Astrocyte of the spinal cord (primary cell): ENCODE results near the gene NOA1.

Experiments used
- DNase-seq: peaks from one replicate; pipeline ENCODE4 v3.0.0; 2011; ENCODE audit warnings: low read depth, low spot score
- H3K4me3 ChIP-seq: 2 replicates; pipeline ENCODE4 v1.5.1; 2011; ENCODE audit warnings: low read depth, mild to moderate bottlenecking, low read length, moderate library complexity
- CTCF ChIP-seq: IDR thresholded peaks from 2 replicates; pipeline ENCODE4 v1.5.1; 2012; ENCODE audit warnings: low read depth, mild to moderate bottlenecking, low read length, inconsistent platforms
- in situ Hi-C: cut with HindIII; loops from 2 replicates; pipeline ENCODE4 v1.10.0; 2017; ENCODE audit warnings: low sequenced_read_pairs

Gene NOA1

DNA sequence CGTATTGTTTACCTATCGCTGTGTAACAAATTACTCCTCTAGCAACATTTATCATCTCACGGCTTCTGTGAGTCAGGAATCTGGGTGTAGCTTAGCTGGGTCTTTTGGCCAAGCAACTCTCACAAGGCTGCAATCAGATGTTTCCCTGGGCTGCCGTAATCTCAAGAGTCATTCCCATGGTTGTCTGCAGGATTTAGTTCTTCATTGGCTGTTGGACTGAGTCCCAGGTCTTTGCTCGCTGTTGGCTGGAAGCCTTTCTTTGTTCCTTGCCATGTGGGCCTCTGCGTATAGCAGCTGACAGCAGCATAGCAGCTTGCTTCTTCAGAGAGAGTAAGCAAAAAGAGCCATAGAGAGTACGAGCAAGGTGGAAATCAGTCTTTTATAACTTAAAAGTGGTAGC lies 18.1 kb upstream of the NOA1 start:
- no peak for TF ChIP-seq CTCF
- H3K4me3 ChIP-seq, result no peak overlapping the region
- peak; percentile 96 for DNase-seq
- in situ Hi-C loops, result no loop called here

GRCh38 chr4:56990109-56990905 lies 12.9 kb upstream of the NOA1 start:
- peak; percentile 52 for DNase-seq
- in situ Hi-C loops, result no loop called here
- no peak for TF ChIP-seq CTCF
- no peak overlapping the region for H3K4me3 ChIP-seq

- in situ Hi-C loops, result no loop called here
- TF ChIP-seq CTCF, result no peak
- no peak for DNase-seq
- H3K4me3 ChIP-seq, result no peak overlapping the region
Measured at GRCh38 chr4:56986952-56987351, 9.5 kb upstream of the NOA1 start.

GRCh38 chr4:56986192-56986591 lies 8.8 kb upstream of the NOA1 start:
- TF ChIP-seq CTCF, result no peak
- no peak overlapping the region for H3K4me3 ChIP-seq
- no peak for DNase-seq
- in situ Hi-C loops, result no loop called here

GRCh38 chr4:56981795-56982201 lies 4.4 kb upstream of the NOA1 start:
- in situ Hi-C loops, result no loop called here
- DNase-seq, result peak; percentile 55
- TF ChIP-seq CTCF, result no peak
- H3K4me3 ChIP-seq, result no peak overlapping the region

GRCh38 chr4:56979421-56980072 lies 2.1 kb upstream of the NOA1 start:
- peak overlapping the region; percentile 89 for H3K4me3 ChIP-seq
- in situ Hi-C loops, result no loop called here
- DNase-seq, result no peak
- no peak for TF ChIP-seq CTCF
